Left lung (tissue), 10 donors: Measurements from ENCODE around the gene SLC17A9. TPM values are rescaled to one million over a fixed set of nuclear protein-coding genes. Genes with fewer than 3 reads are reported as not detected.

ENCODE experiments used
- ATAC-seq: fragments of 200-7000 bp; cut with Tn5 transposase; one replicate; pipeline ENCODE4 v1.9.1; 2020; ENCODE audit warnings: moderate library complexity
- DNase-seq, 4 donors: peaks; one replicate each; pipeline ENCODE4 v3.0.0-alpha.2; 2013 to 2020
- H3K27ac ChIP-seq, 2 donors: fragments of 200-600 bp; sonication (generic) in 1 of 2; one replicate each; pipeline versions ENCODE4 v1.5.0 to v1.8.0; 2020 to 2021
- H3K27me3 ChIP-seq, 2 donors: fragments of 200-600 bp; sonication (generic) in 1 of 2; one replicate each; pipeline versions ENCODE4 v1.5.0 to v1.8.0; 2020 to 2021
- H3K36me3 ChIP-seq, 2 donors: fragments of 200-600 bp; sonication (generic) in 1 of 2; one replicate each; pipeline versions ENCODE4 v1.5.0 to v1.8.0; 2020 to 2021
- H3K4me1 ChIP-seq, 2 donors: fragments of 200-600 bp; one replicate each; pipeline ENCODE4 v1.8.0; 2021
- H3K4me3 ChIP-seq, 2 donors: fragments of 200-600 bp; sonication (generic) in 1 of 2; one replicate each; pipeline versions ENCODE4 v1.5.0 to v1.8.0; 2020 to 2021; ENCODE audit warnings: mild to moderate bottlenecking in 1 of 2
- H3K9me3 ChIP-seq, 2 donors: fragments of 200-600 bp; sonication (generic) in 1 of 2; one replicate each; pipeline versions ENCODE4 v1.5.0 to v1.8.0; 2020 to 2021
- intact Hi-C, 2 donors: fragments of 100-400 bp; cut with DNase I; formaldehyde crosslinking; loops; one replicate each; pipeline versions ENCODE4 v1.11.2 to v1.14.2; 2022
- polyA plus RNA-seq, 6 donors: library from polyadenylated mRNA; unstranded; fragments of 120-200 nt; gene quantifications; one replicate each; pipeline ENCODE4 v1.2.1, GENCODE V29; 2013; ENCODE audit not compliant: insufficient read length in 6 of 6
- total RNA-seq, 2 donors: library from RNA; stranded (reverse); fragmentation: NEBNext Ultra II Directional; extraction: Animal tissue kit (Norgen Biotek cat#: 25700); gene quantifications; one replicate each; pipeline ENCODE4 v1.2.1, GENCODE V29; 2021
- TF ChIP-seq, protein P1 (sequence below), 2 donors: fragments of 200-600 bp; sonication (generic) in 1 of 2; IDR thresholded peaks; one replicate each; pipeline versions ENCODE4 v1.5.0 to v1.8.0; 2021; ENCODE audit warnings: antibody characterized with exemption in 2 of 2
- donor health status: DM: no; HTN: yes; CAD: no.
- donor health status: DM: no; HTN: no; CAD: no.

SLC17A9 gene
- total and polyA plus RNA-seq, 8 donors, result 2.1 to 18.1 (median 3.7) TPM

GRCh38 chr20:62971211-62971949 is 18.9 kb downstream of the SLC17A9 start:
- intact Hi-C loops, result no loop called here
- H3K36me3 ChIP-seq, result no peaks in the 10 kb centered on the region
- ATAC-seq (no peak), DNase-seq (no peak)
- H3K4me1 ChIP-seq, result peaks cover 4 to 8% of the 10 kb centered on the region in 2 donors
- TF ChIP-seq, protein P1, sequence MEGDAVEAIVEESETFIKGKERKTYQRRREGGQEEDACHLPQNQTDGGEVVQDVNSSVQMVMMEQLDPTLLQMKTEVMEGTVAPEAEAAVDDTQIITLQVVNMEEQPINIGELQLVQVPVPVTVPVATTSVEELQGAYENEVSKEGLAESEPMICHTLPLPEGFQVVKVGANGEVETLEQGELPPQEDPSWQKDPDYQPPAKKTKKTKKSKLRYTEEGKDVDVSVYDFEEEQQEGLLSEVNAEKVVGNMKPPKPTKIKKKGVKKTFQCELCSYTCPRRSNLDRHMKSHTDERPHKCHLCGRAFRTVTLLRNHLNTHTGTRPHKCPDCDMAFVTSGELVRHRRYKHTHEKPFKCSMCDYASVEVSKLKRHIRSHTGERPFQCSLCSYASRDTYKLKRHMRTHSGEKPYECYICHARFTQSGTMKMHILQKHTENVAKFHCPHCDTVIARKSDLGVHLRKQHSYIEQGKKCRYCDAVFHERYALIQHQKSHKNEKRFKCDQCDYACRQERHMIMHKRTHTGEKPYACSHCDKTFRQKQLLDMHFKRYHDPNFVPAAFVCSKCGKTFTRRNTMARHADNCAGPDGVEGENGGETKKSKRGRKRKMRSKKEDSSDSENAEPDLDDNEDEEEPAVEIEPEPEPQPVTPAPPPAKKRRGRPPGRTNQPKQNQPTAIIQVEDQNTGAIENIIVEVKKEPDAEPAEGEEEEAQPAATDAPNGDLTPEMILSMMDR (IDR thresholded peaks at IDR 0.05), result no peak
- H3K9me3 ChIP-seq, result no peaks in the 10 kb centered on the region
- no peak overlapping the region for H3K4me3 ChIP-seq
- peaks cover 35 to 77% of the 10 kb centered on the region in 2 donors for H3K27me3 ChIP-seq
- H3K27ac ChIP-seq, result no peak overlapping the region

DNA sequence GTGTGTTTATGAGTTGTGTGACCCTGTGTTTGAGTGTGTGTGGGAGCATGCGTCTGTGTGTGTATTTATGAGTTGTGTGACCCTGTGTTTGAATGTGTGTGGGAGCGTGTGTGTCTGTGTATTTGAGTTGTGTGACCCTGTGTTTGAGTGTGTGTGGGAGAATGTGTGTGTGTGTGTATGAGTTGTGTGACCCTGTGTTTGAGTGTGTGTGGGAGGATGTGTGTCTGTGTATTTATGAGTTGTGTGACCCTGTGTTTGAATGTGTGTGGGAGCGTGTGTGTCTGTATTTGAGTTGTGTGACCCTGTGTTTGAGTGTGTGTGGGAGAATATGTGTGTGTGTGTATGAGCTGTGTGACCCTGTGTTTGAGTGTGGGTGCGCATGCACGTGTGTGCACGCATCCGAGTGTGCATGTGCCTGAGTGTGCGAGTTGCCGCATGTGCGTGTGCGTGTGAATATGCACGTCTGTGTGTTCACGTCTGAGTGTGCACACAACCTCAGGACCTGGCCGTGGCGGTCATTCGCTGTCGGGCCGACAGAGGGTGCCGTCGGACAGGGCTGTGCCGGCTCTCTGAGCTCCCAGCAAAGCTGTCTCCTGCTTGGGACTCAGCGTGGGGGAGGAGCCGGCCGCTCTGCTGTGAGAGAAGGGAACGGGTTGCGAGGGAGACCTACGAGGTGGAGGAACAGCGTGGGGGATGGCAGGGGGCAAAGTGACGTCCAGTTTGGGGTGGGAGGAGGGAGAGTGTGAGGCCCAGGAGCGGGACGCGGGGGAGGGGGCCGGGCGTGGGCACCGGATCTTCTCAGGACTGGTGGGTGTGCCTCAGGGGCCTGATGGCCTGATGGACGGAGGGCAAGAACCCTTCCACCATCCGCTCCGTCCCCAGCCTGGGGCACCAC is 19.7 kb downstream of the SLC17A9 start:
- no peak overlapping the region for H3K4me3 ChIP-seq
- H3K36me3 ChIP-seq, result no peaks in the 10 kb centered on the region
- TF ChIP-seq, protein P1 (IDR thresholded peaks at IDR 0.05), result peak; percentile 78 to 82
- peak; percentile 99 for ATAC-seq
- H3K27ac ChIP-seq, result no peak overlapping the region
- peaks cover 4 to 8% of the 10 kb centered on the region in 2 donors for H3K4me1 ChIP-seq
- H3K9me3 ChIP-seq, result no peaks in the 10 kb centered on the region
- DNase-seq, result peak; percentile 70 to 95 (median 85)
- intact Hi-C loops, result no loop called here
- H3K27me3 ChIP-seq, result peaks cover 37 to 85% of the 10 kb centered on the region in 2 donors

DNA sequence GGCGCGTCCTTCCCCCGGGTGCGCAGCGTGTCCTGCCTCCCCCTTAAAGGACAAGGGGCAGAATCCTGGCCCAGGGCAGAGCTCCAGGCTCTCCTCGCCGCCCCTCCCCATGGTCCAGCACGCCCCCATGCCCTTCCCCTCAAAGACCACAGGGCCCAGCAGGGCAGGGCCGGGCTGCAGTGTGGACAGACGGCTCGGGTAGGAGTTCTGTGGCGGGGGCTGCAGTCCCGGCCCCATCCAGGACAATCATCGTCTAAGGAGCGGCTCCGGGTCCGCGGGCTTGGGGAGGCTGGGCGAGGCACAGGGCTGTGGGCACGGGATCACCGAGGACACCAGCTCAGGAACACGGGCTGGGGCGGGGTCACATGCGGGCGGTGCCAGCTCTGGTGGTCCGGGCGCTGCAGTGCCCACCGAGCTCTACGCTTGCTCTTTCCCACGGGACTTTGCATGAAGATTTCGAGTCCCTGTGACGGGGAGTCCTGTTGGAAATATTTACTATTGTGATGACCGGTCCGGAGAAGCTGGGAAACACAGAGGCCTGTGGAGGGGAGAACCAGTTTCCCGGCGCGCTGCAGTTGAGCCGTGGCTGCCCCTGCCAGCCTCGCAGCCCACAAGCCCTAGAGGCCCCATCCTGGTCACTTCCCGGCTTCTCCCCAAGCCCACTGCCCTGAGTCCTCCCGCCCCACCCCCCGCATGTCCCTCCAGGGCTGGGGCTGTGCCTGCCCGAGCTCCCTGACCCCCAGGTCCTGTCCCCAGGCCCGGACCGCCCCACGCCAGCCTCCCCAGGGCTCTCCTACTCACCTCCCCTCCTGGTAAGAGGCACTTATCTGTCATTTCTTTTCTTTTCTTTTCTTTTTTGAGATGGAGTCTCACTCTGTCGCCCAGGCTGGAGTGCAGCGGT is 20.6 kb downstream of the SLC17A9 start:
- ATAC-seq (peak; percentile 6), DNase-seq (no peak)
- intact Hi-C loops, result no loop called here
- H3K9me3 ChIP-seq, result no peaks in the 10 kb centered on the region
- peaks cover 4 to 8% of the 10 kb centered on the region in 2 donors for H3K4me1 ChIP-seq
- no peak overlapping the region for H3K27ac ChIP-seq
- H3K36me3 ChIP-seq, result no peaks in the 10 kb centered on the region
- H3K4me3 ChIP-seq, result no peak overlapping the region
- TF ChIP-seq, protein P1 (IDR thresholded peaks at IDR 0.05), result no peak
- H3K27me3 ChIP-seq, result peaks cover 37 to 90% of the 10 kb centered on the region in 2 donors

DNA sequence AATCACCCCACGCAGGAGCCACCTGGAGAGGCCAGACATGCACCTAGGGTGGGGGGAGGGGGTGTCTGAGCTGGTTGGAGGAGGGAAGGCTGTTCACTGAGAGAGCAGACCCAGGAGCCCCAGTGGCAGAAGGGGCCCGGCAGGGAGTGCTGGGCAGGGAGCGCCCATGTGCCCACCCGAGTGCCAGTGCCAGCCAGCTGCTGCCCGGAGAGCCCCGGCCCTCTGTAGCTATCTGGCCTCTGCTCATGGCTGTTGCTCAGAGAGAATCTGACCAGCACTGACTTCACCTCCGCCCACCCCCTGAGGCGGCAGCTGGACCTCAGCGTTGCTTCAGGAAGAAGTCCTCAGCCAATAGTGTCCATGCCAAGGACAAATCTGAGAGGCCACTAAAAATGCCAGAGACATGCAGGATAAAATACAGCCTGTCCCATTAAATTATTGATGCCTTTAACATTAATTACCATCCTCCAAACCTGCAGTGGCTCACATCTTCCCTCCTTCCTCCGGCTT is 22.8 kb downstream of the SLC17A9 start:
- intact Hi-C loops, result no loop called here
- H3K27me3 ChIP-seq, result peaks cover 56 to 91% of the 10 kb centered on the region in 2 donors

More for the DNA sequence above, 22.8 kb downstream of the SLC17A9 start:
- Histone ChIP-seq H3K9me3 (no peaks in the 10 kb centered on the region), H3K36me3 (no peaks in the 10 kb centered on the region), H3K4me3 (no peak overlapping the region), H3K27ac (no peak overlapping the region), H3K4me1 (peaks cover 4 to 8% of the 10 kb centered on the region in 2 donors)
- ATAC-seq, result no peak
- TF ChIP-seq, protein P1 (IDR thresholded peaks at IDR 0.05), result no peak
- DNase-seq, result no peak
